Stimulated activated CD4-positive, alpha-beta T cell treated with anti-CD3 and anti-CD28 coated beads, Interleukin-12 subunit alpha, Interleukin-12 subunit beta, amount 100 ng/mL, for 4 hours (primary cell): Measurements from ENCODE around the gene NMBR.
"Not testable (repeated sequence)": the region's sequence is repeated elsewhere in the genome, so short reads cannot be mapped to it uniquely, and the experiment has no call there.

Experiments
- DNase-seq: peaks from one replicate; pipeline ENCODE4 v3.0.0-alpha.2; 2020

NMBR gene

DNA sequence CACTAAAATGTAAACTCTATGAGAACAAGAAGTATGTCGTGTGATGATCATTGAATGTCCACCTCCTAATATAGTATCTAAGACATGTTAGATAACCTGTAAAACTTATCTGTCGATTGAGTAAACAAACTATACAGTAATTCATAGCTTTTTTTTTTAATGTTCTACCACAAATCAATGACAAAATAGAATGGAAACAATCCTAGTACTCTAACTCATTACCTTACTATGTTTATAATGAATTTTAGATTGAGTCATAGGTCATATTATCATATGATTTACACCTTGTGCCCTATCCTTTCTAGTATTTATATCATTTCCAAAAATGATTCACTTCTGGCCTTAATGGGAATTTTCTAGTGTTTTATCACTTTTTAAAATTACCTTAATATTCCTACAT, 6.3 kb upstream of the NMBR start:
- no peak for DNase-seq

GRCh38 chr6:142152746-142153145, 5.8 kb upstream of the NMBR start:
- no peak for DNase-seq

DNA sequence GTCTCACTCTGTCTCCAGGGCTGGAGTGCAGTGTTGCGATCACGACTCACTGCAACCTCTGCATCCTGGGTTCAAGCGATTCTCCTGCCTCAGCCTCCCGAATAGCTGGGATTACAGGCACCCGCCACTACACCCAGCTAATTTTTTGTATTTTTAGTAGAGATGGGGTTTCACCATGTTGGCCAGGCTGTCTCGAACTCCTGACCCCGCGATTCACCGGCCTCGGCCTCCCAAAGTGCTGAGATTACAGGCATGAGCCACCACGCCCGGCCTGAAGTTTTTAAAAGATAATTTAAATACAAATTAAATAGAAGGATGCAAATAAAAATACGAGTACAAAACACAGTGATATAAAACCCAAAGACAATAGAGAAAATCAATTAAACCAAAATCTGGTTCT, 5.4 kb downstream of the NMBR start:
- not testable (repeated sequence) for DNase-seq

DNA sequence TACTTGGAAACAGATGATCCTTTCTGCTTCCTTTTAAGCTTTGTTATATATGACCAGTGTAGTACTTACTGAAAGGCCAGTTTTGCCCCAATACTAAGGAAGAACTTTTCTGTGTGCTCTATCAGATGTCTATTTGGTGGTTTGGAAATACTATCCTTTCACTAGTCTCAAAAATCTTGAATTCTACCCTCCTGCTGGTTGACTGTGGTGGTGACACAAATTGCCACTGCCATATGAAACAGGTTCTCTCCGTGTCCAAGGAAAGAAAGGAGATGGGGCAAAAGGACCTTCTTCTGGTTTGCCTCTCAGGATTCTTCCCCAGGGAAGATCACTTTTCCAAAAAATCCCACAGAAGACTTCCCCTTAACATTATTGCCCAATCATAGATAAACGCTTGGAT, 8.0 kb downstream of the NMBR start:
- DNase-seq = no peak

DNA sequence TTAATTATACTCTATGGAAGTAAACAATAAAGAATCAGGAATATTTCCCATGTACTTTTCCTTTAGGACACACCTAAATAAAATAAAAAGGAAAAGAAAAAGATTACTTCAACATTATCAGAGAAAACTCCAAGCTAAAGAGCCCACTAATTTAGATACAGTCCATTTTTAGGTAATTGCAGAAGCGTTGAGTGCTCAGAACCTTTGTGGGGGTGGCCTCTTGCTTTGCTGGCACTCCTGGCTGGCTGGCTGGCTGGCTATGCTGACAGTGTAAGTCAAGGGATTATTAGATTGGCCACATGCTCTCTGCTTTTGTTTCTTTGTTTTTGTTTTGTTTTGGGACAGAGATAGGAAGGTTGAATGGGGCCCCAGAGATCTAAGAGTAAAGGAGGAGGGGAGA, 14.3 kb downstream of the NMBR start, which contains the start of gene GJE1:
TSS of gene GJE1 (plus strand) at position 301 of the 400 bp plus-strand sequence. CDS start 234 bp downstream, outside the sequence.
- DNase-seq = no peak

- DNase-seq = no peak
Measured at GRCh38 chr6:142130814-142131213, 16.1 kb downstream of the NMBR start.

DNA sequence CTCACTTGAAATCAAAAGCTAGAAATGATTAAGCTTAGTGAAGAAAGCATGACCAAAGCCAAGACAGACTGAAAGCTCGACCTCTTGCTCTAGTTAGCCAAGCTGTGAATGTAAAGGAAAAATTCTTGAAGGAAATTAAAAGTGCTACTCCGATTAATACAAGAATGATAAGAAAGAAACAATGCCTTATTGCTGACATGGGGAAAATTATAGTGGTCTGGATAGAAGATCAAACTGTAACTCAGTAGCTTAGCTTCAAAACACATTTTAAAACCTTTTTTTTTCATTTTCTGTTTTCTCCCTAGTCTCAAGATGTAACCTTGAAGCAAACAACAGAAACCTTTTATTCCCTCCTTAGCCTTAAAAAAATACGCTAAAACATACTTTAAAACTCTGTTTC, 25.6 kb downstream of the NMBR start:
- no peak for DNase-seq

GRCh38 chr6:142118925-142119324, 28.0 kb downstream of the NMBR start:
- DNase-seq = no peak

DNA sequence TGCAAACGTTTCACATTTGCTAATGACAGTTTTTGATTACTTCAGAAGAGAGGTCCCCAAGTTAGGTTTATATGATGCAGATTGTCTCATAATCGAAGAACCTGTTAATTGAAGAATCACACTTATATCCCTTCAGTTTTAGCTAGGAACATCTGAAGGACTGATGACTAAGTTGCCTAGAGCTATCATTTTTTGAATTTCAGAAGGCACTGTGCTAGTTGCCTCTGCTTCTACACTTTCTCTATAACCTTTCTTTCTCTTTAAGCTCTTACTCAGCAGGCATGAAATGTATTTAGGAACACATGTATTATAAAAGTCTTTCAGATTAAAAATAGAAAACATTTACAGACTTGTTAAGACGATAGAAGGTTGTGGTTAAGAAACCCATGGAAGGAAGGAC, 28.6 kb downstream of the NMBR start:
- DNase-seq = no peak

GRCh38 chr6:142117366-142117765, 29.6 kb downstream of the NMBR start:
- no peak for DNase-seq

GRCh38 chr6:142112451-142113061, 34.4 kb downstream of the NMBR start:
- peak; percentile 70 for DNase-seq

DNA sequence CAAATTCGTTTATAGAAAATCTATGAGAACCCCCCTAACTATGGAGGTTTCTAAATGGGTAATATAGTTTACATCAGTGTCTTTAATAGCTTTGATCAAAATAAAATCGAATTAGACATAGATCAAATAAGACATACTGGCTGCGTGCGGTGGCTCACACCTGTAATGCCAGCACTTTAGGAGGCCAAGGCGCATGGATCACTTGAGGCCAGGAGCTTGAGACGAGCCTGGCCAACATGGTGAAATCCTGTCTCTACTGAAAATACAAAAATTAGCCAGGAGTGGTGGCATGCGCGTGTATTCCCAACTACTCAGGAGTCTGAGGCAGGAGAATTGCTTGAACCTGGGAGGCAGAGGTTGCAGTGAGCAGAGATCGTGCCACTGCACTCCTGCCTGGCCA, 36.1 kb downstream of the NMBR start:
- not testable (repeated sequence) for DNase-seq

DNA sequence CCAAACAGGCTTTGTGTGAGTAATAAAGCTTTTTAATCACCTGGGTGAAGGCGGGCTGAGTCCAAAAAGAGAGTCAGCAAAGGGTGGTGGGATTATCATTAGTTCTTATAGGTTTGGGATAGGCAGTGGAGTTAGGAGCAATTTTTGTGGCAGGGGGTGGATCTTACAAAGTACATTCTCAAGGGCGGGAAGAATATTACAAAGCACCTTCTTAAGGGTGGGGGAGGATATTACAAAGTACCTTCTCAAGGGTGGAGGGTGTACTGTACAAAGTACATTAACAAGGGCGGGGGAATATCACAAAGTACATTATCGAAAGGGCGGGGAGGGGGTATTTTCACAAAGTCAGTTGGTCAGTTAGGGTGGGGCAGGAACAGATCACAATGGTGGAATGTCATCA, 42.1 kb downstream of the NMBR start:
- DNase-seq = not testable (repeated sequence)

GRCh38 chr6:142088858-142089216, 58.1 kb downstream of the NMBR start:
- no peak for DNase-seq

DNA sequence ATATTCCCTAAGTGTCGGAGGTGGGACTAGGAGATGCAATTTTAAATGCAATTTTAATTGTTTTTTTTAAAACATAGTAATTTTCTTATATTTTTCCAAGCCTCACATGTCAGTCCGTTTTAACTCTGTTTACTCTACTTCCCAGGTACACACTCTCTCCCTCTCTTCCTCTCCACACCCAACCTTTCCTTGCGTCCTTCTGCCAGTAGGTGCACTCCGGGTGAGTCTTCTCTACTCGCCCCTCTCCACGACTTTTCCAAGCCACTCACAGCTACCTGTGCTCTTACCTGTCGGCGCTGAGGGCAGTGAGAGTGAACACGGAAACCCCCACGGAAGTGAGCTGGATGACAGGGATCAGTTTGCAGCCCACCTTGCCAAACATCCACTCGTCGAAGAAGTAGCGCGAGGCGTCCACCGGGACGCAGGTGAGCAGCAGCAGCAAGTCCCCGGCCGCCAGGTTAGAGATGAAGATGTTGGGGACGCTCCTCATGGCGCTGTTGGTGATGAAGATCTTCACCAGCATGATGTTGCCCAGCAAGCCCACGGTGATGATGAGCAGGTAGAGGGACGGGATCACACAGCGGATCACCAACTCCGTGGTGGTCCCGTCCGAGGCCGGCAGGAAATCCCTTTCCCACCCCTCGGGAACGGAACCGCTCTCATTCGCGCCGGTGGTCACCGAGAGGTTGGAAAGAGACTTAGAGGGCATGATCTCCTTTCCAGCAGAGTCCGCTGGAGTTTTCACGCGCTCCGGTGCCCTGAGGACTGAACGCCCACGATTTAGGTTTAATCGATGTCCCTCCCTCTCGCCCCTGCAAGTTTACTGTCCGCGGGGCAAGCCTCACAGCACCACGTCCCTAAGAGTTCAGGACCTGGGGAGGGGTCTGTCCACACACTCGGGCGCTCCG, 58.7 kb downstream of the NMBR start:
- DNase-seq = no peak

DNA sequence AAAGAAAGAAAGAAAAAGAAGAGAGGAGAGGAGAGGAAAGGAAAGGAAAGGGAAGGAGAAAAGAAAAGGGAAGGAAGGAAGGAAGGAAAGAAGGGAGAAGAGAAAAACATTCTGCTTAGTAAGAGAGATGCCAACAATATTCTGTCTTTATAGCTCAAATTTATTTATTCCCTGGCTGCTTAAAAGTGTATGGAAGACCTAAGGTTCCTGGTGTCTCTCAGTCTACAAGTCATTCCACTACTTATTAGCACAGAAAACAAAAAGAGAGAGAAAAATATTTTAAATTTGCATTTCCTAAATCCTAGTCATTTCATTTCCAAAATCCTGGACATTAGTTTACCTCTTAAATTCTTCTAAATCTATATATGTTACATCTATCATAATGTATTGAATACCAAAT, 67.8 kb downstream of the NMBR start:
- DNase-seq = no peak

GRCh38 chr6:142075516-142076101, 71.3 kb downstream of the NMBR start:
- DNase-seq = no peak

DNA sequence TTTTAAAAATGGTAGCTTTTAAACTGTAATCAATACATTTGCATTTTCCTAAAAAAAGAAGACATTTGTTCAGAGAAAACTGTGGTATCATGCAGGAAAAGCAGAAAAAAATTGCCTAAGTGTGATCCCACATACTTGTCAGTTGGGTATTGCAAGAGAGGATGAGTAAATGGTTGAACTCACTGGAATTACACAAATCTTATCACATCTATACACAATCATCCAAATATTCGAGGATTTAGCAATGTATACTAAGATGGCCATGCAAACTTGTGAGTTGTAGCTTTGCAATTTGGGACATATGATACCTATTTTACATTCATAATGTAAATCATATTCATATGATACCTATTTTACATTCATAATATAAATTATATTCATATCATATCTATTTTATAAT, 72.4 kb downstream of the NMBR start:
- DNase-seq = no peak

- no peak for DNase-seq
Measured at GRCh38 chr6:142071981-142072380, 74.9 kb downstream of the NMBR start.

DNA sequence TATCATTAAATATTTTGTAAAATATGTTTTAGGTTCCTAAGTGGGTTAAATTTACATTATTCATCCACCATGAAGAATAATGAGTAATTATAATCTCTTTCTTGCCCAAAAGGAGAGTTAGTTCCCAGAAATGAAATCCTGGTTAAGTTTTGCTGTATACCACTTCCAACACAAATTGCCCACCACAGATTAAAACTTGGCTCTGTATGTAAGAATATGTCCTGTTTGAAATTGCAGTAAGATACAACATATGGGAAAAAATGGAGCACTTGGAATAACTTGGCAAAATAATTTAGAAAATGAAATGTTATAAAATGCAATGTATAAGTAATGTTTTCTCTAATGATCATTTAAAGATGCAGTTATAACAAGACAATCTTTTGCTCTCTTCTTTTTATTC, 78.5 kb downstream of the NMBR start:
- no peak for DNase-seq

- DNase-seq = not testable (repeated sequence)
Measured at GRCh38 chr6:142062861-142063260, 84.1 kb downstream of the NMBR start.

- DNase-seq = no peak
Measured at GRCh38 chr6:142058551-142059290, 88.2 kb downstream of the NMBR start.

- DNase-seq = no peak
Measured at GRCh38 chr6:142055219-142055618, 91.7 kb downstream of the NMBR start.
